ENCODE results near the gene ADAMTS18.
A peak's percentile ranks its signal among the peaks of the same experiment; 100 is the strongest.
"Not testable (repeated sequence)": the region's sequence is repeated elsewhere in the genome, so short reads cannot be mapped to it uniquely, and the experiment has no call there.

The ADAMTS18 gene

DNA sequence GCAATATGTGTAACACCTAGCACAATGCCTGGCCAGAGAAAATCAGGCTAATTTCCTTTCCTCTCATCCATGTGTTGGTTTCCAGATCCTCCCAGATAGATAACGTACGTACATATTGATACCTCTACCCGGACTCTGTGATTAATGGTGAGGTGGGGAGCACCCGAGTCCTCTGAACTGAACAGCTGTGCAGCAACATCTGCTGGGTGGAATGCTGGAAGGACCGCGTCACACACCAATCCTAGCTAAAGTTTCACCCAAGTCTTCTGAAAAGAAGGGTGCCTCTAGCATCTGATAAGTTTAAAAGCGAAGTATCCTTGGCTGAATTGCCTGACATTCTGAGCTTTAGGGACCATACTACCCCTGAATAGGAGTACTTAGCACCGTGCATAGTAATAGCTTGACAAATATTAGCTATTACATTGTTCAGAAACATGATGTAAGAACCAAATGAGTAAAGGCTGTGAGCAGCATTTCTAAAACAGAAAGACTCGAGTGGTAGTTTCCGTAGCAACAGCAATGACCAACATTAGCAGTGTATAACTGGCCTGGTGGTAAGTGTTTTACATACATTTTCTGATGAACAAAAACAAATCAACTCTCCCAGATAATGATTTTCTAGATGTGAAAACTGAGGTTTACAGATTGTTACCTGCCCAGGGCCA, 144.3 kb downstream of the ADAMTS18 start:
- DNase-seq (ENCODE audit: low read depth in 2 of 3, low spot score in 2 of 3) = no peak

DNA sequence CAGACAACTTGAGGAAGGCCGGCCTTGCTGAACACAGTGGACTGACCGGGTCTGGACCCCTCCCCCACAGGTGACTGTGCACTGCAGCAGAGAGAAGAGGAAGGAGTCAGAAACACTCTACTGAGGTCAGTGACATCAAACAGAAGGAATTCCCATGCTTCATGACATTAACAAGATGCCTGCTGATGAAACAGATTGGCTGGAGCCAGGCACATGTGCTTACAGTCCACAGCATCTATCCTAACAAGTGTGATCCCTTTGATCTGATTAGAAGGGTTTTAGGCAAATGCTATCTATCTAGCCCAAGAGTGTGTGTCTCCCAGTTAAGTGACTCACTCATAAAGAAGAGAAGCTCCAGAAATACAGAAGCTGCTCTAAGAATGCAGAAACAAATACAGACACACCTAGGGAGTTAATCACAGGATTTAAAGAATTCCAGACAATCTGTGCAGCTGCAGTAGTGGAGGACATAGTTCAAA, 145.5 kb downstream of the ADAMTS18 start:
- DNase-seq (ENCODE audit: low read depth in 2 of 3, low spot score in 2 of 3) = no peak

DNA sequence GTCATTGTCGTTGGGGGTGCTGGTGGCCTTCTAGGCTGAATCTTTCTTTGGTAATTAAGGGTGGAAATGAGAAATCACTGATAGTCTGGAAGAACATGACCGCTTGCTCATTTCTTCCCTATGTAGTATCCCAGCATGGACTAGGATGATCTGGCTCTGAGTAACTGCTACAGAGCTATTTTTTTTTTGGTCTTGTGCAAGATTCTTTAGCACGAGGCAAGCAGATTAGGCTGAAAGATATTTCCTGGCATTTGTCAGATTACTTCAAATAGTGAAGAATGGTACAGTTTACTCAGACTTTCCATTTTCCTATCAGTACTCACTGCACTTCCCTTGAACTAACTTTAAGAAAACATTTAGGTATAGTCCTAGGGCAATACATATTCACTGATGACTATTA, 146.6 kb downstream of the ADAMTS18 start:
- no peak for DNase-seq (ENCODE audit: low read depth in 2 of 3, low spot score in 2 of 3)

DNA sequence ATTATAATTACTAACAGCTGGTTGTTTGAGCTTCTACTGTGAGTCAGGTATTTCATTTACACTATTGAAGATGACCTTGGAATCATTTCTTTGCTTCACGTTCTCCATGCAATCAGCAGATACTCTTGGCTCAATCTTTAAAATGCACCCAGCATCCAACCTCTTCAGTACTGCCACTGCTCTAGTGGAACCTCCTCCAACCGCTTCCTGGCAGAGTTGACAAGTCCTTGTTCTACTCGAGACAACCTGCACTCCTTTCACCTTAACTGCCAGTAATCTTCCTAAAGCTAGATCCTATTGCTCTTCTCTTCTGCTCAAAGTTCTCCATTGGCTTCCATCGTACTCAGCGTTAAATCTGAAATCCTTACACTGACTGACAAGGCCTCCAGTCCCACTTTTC, 149.2 kb downstream of the ADAMTS18 start:
- no peak for DNase-seq (ENCODE audit: low read depth in 2 of 3, low spot score in 2 of 3)

DNA sequence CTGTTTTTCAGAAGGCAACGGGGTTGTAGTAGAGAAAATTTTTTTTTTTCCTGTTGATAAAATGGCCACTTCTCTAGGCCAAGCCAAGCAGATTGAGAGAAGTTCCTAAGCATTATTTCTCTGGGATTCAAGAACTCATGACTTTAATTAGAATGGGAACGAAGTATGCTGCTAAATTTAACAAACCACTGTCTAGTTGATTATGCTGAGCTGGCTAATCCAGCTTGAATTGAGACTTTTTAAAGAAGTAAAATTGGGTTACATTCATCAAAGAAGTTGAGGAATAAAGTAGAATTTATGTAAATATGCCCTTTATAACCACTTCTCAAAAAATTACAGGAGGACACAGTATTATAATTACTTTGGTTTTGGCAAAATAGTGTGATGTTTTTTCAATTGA, 152.5 kb downstream of the ADAMTS18 start:
- no peak for DNase-seq (ENCODE audit: low read depth in 2 of 3, low spot score in 2 of 3)

DNA sequence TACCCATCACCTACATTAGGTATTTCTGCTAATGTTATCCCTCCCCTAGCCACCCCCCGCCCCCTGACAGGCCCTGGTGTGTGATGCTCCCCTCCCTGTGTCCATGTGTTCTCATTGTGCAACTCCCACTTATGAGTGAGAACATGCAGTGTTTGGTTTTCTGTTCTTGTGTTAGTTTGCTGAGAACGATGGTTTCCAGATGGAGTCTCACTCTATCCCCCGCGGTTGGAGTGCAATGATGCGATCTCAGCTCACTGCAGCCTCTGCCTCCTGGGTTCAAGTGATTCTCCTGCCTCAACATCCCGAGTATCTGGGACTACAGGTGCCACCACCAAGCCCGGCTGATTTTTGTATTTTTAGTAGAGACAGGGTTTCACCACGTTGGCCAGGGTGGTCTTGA, 155.5 kb downstream of the ADAMTS18 start:
- not testable (repeated sequence) for DNase-seq (ENCODE audit: low read depth in 2 of 3, low spot score in 2 of 3)

DNA sequence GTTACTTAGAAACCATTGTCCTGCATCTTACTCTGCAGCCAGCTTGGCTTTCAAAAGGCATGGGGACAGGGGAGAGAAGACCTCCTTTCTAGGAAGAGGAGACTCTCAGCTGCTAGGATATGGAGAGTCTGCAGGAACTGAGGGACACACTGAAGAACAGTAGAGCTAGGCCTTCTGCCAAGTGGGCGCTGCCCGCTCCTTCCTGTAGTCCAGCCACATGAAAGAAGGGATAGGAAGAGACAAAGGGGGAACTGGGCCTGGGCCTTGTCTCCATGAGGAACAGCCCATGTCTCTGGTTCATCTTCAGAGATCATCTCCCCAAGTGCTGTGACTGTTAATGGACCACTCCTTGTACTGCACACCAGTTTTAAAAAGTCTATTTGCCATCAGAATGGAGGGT, 157.3 kb downstream of the ADAMTS18 start:
- no peak for DNase-seq (ENCODE audit: low read depth in 2 of 3, low spot score in 2 of 3)

DNA sequence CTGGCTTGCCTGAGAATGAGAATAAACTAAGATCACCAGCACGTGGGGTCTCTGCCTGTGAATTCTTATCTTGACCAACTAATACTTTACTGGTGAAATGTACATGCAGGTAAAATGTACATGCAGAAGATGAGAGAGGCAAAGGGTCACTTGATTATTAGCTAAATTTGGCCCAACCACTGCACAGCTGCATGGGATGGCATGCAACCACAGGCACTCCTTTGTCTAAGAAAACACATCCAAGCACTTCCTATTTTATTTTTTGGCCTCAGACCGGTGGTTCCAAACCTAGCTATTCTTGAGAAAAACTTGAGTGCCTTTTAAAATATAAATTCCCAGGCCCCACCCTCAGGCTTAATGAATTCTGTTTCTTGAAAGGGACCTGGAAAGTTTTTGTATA, 157.7 kb downstream of the ADAMTS18 start:
- no peak for DNase-seq (ENCODE audit: low read depth in 2 of 3, low spot score in 2 of 3)

DNA sequence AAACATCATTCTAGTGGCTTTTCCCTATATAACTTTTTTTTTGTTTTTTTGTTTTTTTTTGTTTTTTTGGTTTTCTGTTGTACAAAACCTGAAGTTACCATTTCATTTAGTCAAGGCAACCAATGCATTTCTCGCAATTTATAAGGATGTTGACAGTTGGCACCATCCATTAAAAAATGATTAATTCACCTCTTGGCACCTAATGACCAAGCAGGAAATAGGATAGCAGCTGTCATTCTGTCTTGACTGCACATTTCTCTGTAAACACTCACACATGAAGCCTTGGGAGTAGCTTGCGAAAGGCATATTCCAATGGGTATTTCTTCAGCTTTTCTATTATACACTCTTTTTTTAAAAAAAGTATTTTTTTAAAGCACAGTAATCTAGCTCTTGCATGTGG, 158.2 kb downstream of the ADAMTS18 start:
- DNase-seq (ENCODE audit: low read depth in 2 of 3, low spot score in 2 of 3) = no peak

DNA sequence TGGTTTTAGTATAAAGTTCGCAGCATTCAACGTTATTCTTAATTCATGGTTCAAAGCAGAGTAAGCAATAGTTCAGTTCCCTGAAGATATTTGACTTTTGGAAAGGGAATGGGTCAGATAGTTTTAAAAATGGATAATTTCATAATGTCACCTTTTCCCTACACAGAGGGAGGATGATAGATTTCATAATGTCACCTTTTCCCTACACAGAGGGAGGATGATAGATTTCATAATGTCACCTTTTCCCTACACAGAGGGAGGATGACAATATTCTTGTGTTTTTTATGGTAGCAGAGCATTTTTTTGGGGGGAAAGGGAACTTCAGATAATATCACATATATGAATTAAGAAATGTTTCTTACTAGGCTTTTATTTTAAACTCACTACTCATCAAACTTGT, 159.5 kb downstream of the ADAMTS18 start:
- not testable (repeated sequence) for DNase-seq (ENCODE audit: low read depth in 2 of 3, low spot score in 2 of 3)

DNA sequence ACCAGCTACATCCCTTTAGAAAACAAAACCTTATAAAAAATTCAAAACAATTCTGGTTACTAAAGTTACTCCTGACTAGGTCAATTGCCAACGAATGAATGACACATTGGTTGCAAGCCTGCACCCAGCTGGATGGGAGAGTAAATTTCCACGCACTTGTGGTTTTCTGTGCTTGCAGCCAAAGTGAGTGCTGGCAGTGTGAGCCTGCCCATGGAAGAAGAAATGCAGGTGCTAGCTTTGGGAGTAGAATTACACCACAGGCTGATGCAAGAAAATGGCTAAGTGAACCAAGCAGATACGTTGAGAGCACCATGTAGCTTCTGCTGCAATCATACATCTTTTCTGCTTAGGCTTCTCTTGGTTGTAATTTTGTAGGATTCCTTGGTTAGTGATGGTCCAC, 161.0 kb downstream of the ADAMTS18 start:
- DNase-seq (ENCODE audit: low read depth in 2 of 3, low spot score in 2 of 3) = no peak

DNA sequence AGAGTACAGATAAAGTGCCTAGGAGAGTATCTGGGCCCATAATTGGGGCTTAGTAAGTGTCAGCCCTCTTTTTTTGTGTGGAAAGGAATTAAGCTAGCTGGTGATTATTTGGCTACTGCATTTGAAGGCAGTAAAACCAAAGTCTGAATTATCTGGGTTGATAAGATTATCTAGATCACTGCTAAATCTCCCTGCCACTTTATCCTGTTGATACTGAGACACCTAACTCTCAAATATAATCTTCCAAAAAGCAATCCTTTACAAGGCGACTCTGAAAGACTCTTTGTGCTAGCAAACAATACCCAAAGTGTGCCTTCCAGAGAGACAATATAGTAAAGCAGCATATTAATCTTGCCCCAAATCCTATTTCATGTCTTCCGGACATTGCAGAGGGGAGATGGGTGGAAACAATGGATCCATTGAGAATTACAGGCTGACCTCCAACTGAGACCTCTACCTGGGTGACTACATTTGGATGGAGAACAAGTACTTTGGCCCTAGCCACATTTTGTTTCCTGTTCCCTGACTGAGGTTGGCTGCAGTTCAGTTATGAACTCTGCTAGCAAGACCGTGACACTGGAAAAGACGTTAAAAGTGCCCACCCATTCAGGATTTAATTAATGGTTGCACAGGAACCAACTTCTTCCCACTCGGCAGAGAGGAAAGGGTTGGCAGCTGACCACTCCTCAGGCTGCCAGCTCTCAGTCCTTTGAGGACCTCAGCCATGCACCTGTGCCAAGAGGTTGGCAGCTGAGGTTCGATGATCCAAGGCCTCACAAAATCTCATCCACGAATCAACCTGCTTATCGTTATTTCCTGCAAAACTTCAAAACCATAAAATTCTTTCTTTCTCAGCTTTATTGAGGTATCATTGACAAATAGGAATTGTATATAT, 163.1 kb downstream of the ADAMTS18 start:
- no peak for DNase-seq (ENCODE audit: low read depth in 2 of 3, low spot score in 2 of 3)

DNA sequence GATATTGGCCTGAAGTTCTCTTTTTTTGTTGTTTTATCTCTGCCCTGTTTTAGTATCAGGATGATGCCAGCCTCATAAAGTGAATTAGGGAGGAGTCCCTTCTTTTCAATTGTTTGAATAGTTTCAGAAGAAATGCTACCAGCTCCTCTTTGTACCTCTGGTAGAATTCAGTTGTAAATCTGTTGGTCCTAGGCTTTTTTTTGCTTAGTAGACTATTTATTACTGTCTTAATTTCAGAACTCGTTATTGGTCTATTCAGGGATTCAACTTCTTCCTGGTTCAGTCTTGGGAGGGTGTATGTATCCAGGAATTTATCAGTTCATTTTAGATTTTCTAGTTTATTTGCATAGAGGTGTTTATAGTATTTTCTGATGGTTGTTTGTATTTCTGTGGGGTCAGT, 168.6 kb downstream of the ADAMTS18 start:
- DNase-seq (ENCODE audit: low read depth in 2 of 3, low spot score in 2 of 3) = not testable (repeated sequence)

DNA sequence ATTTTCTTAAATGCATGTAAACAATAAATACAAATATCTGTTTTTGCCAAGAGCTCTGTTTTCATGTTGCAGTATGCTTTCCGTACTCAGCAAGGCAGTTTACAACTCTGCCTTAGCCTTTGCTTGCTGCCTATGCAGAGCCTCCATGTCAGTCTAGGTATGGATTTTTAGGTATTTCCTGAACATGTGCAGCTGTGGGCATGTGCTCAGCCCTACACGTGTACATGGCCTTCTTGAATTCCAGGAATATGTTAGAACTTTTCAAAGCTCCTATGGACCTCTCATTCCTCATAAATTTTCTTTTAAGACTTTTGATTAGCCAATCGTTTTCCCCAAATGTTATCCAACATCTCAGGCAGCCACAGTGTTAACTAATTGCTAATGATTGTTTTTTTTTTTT, 171.9 kb downstream of the ADAMTS18 start:
- DNase-seq (ENCODE audit: low read depth in 2 of 3, low spot score in 2 of 3) = no peak

DNA sequence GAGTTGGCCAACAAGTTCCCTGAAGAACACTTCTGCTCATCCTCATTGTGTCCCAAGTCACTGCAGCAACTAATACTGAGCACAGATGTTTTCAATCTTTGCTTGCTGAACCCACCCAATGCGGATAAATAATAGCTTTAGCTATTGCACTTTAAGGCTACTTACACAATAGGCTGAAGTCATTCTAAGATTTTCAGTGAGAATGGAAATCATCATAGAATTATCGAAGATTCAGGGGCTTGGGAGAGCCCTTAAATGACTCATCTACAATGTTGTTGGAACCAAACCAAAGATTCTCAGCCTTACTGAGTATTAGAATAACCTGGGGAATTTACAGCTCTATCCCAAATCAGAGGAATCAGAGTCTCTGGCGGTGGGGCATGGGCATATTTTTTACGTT, 184.4 kb downstream of the ADAMTS18 start:
- no peak for DNase-seq (ENCODE audit: low read depth in 2 of 3, low spot score in 2 of 3)

DNA sequence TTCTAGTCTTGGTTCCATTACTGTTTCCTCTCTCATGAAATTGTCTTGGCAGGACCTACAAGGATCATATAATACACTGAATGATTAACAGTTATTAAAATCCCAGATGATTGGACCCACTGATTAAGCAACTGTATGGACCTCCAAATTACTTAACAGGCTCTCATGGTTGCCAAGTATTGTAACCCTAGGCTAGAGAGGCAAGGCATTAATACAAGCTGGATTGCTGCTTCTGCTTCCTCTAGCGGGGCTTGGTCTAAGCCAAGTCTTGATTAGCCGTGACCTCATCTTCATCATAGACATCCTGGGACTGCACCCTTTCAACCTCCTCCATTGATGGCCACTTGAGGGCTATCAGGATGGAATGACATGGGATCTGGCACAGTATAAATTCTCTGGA, 188.7 kb downstream of the ADAMTS18 start:
- DNase-seq (ENCODE audit: low read depth in 2 of 3, low spot score in 2 of 3) = no peak

DNA sequence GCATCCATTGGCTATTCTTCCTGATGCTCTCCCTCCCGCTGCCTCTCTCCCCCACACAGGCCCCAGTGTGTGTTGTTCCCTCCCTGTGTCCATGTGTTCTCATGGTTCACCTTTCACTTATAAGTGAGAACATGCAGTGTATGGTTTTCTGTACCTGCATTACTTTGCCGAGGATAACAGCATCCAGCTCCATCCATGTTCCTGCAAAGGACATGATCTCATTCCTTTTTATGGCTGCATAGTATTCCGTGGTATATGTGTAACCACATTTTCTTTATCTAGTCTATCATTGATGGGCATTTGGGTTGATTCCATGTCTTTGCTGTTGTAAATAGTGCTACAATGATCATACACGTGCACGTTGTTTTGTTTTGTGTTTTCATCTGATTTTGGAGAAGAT, 192.4 kb downstream of the ADAMTS18 start:
- DNase-seq (ENCODE audit: low read depth in 2 of 3, low spot score in 2 of 3) = not testable (repeated sequence)

DNA sequence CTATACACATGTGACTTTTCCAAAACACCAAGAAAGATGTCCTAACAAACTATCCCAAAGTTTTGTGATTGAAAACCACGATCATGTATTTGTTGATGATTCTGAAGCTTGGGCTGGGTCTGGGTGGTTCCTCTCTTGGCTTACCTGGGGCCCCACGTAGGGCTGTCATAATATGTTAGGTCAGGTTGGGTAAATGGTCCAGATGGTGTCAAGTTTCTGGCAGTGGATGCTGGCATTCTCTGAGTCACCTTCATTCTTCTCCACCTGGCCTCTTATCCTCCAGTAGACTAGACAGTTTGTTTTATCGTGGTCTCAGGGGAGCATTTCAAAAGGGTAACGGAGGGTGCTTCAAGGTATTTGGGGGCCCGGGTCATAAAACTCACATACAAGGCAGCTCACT, 196.2 kb downstream of the ADAMTS18 start:
- DNase-seq (ENCODE audit: low read depth in 2 of 3, low spot score in 2 of 3) = no peak

DNA sequence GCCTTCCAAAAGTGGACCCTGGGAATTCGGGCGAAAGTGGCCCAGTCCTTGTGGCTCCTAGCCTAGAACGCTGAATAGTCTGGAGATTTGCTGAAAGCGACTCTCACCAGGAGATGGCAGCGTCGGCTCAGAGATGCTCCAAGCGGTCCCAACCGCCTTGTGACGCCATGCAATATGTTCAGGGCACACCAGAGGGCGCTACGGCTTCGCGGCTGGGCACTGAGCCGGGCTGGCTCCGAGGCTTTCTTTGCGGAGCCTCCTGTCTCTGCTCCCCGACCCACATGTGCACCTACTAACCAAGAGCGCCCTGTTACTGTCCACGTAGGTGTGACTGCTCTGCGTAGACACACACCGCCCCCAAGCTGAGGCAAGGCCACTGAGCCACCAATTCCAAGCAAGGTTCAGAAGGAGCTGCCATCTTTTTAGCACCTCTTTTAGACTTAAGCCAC, 198.7 kb downstream of the ADAMTS18 start:
- DNase-seq (ENCODE audit: low read depth in 2 of 3, low spot score in 2 of 3) = peak; percentile 57 to 83 (median 81)

DNA sequence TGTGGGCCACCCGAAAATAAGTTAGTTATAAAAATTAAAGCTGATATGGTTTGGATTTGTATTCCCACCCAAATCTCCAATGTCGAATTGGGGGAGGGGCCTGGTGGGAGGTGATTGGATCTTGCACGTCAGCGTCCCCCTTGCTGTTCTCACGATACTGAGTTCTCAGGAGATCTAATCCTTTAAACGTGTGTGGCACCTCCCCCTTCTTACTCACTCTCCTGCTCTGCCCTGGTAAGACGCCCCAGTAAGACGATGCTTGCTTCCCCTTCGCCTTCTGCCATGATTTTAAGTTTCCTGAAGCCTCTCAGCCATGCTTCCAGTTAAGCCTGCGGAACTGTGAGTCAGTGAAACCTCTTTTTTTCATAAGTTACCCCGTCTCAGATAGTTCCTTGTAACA, 200.2 kb downstream of the ADAMTS18 start:
- DNase-seq (ENCODE audit: low read depth in 2 of 3, low spot score in 2 of 3) = no peak

DNA sequence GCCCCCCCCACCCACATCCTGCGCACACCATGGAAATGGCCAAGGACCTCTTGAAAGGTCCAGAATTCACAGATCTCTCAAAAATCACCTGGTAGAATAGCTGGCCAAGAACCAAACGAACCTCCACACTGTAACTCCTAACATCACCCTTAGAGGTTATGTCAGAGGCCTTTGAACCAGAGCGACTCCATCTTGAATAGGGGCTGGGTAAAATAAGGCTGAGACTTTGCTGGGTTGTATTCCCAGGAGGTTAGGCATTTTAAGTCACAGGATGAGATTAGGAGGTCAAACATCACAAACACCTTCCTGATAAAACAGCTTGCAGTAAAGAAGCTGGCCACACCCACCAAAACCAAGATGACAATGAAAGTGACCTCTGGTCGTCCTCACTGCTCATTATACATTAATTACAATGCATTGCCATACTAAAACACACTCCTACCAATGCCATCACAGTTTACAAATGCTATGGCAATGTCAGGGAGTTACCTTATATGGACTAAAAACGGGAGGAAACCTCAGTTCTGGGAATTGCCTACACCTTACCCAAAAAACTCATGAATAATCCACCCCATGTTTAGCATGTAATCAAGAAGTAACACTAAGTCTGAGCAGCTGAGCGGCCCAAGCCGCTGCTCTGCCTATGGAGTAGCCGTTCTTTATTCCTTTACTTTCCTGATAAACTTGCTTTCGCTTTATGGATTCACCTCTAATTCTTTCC, 200.9 kb downstream of the ADAMTS18 start:
- DNase-seq (ENCODE audit: low read depth in 2 of 3, low spot score in 2 of 3) = no peak

All from activated CD8-positive, alpha-beta memory T cell treated with anti-CD3 and anti-CD28 coated beads for 48 hours (primary cell).